HG03558 (cell line): Measurements from ENCODE around the gene GID4.

Experiments
- ATAC-seq: cut with Tn5 transposase; IDR thresholded peaks from one replicate; pipeline ENCODE4 v1.9.1; 2021; ENCODE audit warnings: moderate number of reproducible peaks; ENCODE audit not compliant: unreplicated experiment; ENCODE audit errors: extremely low read depth

GID4 gene

DNA sequence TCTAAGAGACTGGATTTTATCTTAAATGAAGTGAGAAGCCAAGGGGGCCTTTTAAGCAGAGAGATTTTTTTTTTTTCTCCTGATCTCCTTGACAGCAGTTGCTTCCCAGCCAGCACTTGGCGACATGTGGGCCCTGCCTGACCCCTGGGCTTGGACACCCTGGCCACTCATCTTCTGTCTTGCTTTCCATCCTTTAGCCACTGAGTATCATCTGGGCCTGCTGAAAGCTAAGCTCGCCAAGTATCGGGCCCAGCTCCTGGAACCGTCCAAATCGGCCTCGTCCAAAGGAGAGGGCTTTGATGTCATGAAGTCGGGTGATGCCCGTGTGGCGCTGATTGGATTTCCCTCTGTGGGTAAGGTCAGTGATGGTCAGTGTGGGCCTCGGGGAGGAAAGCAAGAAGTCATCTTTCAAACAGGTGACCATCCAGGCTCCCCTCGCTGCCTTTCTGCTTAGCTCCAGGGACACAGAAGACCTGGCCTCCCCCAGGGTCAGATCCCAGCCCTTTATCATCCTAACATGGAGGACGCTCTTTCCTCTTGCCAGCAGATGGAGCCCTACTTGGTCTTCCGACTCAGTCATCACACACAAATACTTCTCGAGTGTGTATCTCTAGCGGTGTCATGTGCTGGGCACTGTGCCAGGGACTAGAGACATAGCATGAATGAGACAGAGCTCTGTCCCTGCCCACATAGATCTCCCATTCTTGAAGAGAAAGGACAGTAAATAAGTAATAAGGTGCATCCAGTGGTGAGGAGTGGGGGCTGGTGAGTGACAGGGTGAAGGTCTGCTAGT lies 54.6 kb downstream of the GID4 start:
- no peak for ATAC-seq

DNA sequence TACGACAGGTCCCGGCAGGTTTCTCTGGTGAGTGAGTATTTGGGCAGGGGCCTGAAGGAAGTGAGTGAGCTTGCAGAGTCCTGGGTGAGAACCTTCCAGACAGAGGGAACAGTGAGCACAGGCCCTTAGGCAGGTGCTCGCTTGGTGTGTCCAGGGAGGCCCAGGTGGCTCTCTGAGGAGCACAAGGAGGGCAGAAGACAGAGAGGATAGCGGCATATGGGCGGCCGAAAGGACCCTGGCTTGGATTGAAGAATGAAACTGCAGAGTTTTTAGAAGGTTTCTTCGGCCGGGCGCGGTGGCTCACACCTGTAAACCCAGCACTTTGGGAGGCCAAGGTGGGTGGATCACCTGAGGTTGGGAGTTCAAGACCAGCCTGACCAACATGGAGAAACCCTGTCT lies 55.2 kb downstream of the GID4 start:
- no peak for ATAC-seq

DNA sequence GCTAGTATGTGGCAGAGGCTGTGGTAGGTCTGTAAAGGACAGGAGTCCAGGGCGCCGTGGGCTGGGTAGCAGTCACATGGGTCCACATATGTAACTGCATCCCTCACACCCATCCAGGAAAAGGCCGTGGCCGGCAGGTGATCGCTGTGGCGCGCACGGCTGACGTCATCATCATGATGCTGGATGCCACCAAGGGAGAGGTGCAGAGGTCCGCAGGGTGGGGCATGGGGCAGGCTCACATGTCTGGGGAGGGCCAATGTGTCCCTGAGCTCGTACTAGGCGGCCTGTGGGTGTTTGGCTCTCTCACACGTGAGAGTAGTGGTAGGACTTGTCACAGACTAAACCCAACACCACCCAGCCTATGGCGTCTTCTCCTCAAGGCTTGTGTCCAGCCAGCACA lies 60.3 kb downstream of the GID4 start:
- no peak for ATAC-seq

DNA sequence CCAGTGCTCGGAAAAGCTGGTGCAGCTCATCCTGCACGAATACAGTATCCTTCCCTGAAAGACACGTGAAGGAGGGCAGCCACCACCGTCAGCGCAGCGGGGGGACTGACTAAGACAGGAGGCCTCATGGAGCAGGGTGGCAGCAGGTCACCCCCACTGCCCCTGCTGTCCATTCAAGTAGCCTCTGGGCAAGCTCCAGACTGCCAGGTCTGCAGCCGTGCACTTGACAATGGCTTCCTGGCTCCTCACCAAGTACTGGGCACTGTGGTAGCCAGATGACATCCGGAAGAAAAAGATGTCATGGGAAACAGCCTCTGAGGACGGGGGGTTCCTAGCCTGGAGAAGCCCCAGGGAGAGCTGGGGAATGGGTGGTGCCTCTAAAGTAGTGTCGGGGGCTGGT lies 61.4 kb downstream of the GID4 start:
- ATAC-seq = no peak

DNA sequence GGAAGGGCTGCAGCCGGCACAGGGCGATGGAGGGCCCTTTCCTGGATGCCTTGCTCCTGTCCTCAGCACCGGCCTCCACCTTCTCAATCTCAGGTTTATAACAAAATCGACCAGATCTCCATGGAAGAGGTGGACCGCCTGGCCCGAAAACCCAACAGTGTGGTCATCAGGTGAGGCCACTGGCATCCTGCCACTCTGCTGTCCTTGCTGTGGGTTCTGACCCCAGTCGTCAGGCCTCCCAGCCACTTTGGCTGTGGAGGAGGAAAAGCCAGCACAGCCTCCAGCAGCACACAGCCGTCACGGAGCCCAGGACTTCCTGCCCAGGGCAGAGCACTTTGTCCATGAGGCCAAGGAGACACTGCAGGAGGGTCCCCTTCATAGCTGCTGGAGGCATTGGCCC lies 62.6 kb downstream of the GID4 start:
- no peak for ATAC-seq

DNA sequence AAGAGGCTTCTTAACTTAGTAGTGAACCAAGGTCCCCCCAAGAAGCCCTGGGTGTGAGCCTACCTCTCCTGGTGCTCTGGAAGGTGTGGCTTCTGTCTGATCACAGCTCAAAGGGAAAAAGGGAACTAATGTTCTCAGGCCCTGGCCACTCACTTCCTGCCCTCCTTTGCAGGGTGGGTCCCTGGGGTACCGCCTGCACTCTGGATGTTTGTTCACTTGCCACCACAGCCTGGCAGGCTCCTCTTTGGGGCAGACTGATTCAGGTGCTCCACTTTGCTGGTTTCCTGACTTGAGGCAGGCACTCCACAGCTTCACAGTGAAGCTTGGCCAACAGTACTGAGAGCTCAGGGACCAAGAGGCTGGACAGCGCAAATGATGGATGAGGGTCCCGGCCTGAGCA lies 63.4 kb downstream of the GID4 start:
- ATAC-seq = no peak

DNA sequence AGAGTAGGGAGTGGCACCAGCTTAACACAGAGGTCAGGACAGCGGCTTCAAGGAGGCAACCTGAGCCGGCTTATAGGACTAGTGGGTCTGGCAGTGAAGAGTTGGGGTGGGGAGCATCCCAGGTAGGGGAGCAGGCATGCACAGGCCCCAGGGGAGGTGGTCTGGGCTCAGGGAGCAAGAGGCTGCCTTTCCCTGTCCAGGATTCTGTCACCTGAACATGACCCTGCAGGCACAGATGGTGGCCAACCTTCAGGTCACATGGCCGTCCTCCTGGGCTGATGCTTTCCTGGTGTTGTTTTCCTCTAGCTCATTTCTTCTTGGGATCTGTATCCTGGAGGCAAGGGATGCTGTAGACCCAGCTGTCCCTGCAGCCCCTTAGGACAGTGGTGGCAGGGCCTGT lies 65.8 kb downstream of the GID4 start:
- ATAC-seq = no peak

DNA sequence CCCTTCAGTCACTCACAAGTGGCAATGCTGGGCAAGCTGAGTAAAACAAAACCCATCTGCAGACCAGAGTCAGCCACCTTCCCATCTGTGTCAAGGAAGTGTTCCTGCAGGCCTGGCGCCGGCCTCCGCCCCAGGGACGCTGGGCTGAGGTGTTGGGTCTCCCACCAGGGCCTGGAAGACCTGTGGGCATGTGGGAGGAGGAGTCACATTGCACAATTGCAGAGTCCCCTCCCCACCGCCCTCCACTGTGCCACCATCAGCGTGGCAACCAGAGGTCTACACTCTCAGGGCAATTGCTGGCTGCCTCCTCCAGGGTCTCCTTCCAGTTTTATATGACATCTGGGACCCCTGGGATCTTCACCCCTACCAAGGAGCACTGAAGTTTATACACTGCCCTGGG lies 66.4 kb downstream of the GID4 start:
- ATAC-seq = no peak

DNA sequence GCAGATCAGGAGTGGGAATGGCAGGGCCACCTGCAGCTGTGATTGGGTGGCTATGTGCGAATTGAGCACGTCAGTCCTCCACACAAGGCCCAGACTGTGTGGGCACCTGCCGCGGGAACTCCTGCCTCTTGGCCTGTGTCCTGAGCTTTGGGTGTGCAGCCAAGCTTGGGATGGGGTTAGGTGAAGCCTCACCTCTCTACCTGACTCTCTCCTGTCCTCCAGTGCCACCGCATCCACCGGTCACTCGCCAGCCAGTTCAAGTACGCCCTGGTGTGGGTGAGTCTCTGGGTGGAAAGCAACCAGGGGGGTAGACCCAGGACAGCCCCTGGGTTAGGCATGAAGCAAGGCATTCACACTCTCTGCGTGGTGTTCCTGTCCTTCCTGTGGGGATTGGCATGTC lies 67.0 kb downstream of the GID4 start:
- ATAC-seq = no peak

DNA sequence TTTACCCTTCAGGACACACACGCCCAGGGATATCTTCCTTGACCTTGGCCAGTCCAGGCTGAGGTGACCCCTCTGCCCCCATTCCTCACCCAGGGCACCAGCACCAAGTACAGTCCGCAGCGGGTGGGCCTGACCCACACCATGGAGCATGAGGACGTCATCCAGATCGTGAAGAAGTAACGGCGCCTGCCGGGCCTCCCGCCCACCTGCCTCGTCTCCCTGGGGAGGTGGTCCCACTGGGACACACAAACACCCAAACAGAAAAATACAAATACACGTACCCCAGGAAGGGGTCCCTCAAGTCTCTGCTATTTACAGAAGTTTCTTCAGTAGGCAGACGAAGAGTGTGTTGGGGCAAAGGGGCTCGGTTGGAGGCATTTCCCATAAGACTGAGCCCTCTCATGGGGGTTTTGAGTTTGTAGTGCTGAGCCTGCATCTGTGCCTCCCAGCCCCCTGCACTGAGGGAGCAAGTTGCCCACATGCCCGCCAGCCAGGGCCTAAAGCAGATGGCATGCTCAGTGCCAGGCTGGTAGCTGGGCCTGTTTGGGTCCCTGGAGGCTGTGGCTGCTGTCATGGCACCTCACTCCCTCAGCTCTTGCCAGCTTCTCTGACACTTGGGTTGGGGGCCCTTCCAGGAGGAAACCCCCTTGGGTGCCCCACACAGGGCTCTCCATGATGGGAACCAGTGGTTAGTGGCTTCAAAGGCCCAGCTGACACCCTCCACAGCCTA lies 68.0 kb downstream of the GID4 start:
- no peak for ATAC-seq

DNA sequence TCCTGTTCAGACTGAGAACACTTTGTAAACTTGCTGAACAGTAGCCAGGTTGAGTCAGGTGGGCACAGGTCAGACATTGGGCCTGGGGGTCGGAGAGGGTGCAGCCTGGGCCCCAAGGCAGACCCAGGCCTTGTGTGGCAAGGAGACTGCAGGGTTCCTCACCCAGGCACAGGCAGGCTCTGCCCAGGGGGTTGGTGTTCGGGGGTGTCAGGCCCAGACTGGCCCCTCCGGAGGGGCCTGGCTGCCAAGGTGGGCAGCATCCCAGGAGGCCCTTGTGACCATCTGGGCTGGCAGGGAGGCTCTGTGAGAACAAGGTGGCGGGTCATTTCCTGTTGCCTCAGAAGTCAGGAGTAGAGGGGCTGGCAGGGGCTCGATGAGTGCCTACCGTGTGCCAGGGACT lies 68.8 kb downstream of the GID4 start:
- ATAC-seq = no peak

DNA sequence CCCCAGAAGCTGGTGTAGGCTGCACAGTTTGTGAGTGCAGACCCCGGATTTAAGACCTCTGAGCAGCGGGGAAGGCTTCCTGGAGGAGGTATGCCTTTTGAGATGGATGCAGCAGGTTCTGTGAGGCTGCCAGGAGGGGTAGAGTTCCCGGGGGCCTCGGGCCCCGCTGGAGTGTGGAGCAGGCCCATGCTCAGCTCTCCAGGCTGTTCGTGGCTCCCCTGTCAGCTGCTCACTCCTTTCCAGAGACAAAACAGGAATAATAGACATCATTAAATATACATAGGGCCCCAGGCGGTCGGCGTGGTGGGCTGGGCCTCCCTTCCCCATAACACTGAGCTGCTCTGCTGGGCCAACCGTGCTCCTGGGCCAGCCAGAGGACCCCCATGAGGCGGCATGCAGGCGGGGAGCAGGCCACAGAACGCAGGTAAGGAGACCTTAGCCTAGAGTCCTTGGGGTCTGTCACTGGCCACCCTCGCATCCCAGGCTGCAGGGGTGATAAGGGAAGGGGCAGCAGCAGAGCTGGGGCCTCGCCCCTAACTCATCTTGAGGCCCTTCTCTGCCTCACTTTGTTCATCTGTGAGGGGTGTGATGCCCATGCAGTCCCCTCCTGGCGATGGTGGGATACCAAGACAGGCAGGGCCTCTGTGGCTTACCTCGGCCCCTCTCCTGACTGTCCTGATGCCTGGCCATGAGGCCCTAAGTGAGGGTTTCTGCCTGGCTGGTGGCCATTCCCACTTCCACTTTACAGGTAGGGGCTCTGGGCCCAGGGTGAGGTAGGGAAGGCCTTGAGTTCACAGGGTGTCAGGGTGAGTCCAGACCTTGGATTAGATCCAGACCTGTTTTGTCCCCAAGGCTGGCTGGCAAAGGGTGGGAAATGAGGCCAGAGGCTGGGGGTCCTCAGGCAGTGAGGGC lies 69.4 kb downstream of the GID4 start, which contains the start of gene MYO15A:
TSS of gene MYO15A (plus strand) at position 356 of the 912 bp plus-strand sequence. CDS start 10,045 bp downstream, outside the sequence.
- no peak for ATAC-seq

DNA sequence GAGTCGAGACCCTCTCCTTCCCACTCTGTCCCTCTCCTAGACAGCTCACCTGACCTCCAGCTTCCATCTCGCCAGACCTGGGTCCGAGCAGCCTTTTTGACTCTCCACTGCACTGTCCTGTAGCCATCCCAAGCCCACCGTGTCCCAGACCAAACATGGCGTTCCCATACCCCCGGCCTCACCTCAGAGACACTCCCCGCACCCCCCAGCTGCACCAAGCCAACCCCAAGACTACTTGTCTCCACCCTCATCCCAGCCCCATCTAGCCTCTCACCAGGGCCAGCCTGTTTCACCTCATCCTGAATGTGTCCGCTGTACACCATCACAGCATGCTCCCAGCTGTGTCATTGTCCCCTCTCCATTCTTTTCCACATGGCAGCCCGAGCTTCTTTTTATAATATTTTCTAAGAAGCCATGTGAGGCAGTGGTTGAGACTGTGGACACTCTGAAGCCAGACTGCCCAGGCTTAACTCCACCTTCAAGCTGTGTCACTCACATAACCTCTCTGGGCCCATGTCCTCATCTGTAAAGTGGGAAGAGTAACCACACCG lies 70.8 kb downstream of the GID4 start:
- ATAC-seq = no peak

DNA sequence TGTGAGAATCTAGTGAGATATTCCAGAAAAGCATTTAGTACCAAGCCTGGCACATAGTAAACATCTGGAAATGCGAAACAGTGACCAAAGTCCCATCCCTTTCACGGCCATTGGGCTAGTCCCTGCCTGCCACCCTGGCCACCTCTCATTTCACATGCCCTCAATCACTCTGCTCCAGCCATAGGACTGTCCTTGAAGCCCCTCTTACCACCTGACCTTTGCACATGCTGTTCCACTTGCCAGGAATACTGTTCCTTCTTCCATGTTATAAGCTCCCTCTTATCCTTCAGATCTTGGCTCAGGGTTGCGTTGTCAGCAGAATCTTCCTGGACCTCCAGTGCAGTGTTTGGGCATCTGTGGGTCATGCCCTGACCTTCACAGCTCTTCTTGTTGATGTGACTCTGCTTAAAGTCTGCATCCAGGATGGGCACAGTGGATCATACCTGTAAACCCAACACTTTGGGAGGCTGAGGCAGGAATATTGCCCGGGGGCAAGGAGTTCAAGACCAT lies 71.5 kb downstream of the GID4 start:
- no peak for ATAC-seq

DNA sequence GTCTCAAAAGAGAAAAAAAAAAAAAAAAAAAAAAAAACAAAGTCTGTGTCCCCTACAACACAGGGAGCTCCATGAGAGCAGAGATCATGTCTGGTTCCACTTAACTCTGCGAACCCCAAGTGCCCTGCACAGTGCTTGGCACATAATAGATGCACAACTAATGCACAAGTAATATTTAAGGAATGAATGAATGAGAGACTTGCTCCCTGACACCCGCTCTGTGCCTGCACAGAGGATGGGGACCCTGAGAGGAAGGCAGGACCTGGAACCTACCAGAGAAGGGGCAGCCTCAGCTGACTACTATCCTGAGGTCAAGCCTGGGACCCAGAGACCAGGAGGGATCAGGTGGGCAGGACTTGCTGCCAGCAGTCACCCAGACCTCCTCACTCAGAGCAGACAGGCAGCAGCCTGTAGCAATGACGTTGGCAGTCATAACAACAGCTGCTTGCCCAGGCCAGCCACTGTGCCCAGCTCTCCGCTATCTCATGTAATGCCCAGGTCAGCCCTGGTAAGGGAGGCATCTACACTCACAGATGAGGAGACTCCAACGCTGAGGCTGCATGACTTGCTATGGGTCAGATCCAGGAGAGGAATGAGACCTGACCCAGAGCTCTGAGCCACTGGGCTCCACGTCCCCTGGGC lies 72.2 kb downstream of the GID4 start:
- no peak for ATAC-seq

DNA sequence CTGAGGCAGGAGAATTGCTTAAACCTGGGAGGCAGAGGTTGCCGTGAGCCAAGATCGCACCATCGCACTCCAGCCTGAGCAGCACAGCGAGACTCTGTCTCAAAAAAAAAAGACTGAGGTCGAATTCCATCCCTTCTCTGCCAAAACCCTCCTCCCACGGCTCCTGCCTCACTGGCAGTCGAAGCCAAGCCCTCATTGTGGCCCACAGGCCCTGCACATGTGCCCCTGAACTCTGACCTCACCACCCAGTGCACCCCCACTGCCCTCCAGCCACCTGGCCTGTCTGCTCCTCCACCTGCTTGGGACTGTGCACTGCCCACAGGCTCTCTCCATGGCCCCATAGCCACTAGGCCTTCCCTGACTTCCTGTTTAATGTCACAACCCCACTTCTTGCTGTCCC lies 76.3 kb downstream of the GID4 start:
- ATAC-seq = no peak

DNA sequence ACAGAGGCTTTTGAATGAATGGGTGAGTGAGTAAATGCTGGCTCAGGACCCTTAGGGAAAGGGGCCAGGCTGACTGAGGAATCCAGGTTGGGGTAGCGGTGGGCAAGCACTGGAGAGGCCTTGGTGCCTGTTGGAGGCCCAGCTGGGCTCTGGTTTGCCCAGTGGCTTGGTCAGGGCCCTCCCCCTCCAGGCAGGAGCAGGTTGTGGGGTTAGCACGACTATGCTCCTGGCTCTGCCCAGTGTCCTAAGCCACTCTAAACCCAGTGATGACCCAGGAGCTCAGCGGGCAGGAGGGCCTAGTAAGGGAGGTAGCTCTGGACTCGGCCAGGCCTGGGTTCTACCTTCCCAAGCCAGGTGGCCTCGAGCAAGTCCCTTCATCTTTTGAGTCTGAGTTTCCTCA lies 76.9 kb downstream of the GID4 start:
- no peak for ATAC-seq

DNA sequence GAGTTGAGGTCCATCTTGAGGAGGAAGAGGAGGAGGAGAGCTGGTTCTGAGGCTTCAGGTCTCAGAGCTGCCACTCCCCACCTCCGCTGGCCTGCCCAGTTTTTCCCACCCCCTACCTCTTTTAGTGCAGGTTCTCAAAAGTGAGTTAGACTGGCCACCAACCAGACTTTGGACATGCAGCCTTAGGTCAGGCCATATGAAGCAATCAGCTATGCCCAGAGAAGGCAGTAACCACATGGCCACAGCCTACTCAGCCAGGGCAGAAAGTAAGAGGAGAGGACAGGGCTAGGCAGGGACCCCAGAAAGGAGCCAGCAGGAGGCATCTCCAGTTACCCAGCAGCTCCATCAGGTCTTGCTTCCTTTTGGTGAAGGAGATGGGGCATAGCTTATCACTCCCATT lies 78.3 kb downstream of the GID4 start:
- no peak for ATAC-seq
